T-helper 17 cell (primary cell): ENCODE results near the gene LHX5. TPM values are rescaled to one million over a fixed set of nuclear protein-coding genes. Genes with fewer than 3 reads are reported as not detected.

Source experiments
- ATAC-seq: fragments of 150-1000 bp; cut with Tn5 transposase; 2 replicates; pipeline ENCODE4 v1.10.0; 2021; ENCODE audit warnings: mild to moderate bottlenecking, moderate library complexity
- DNase-seq, 3 donors: peaks; one replicate each; pipeline versions ENCODE4 v3.0.0 to v3.0.0-alpha.2; 2020 to 2021
- H3K9me3 ChIP-seq: one replicate; pipeline ENCODE4 v1.7.0; 2013; ENCODE audit warnings: low read length, mild to moderate bottlenecking; ENCODE audit not compliant: control insufficient read depth, poor library complexity, severe bottlenecking
- H3K27ac Mint-ChIP-seq: one replicate; pipeline ENCODE4 v1.8.0; 2022; ENCODE audit warnings: mild to moderate bottlenecking, moderate library complexity, mixed read lengths
- H3K27me3 Mint-ChIP-seq: one replicate; pipeline ENCODE4 v1.8.0; 2022; ENCODE audit warnings: mixed read lengths
- H3K36me3 Mint-ChIP-seq: one replicate; pipeline ENCODE4 v1.8.0; 2022; ENCODE audit warnings: low read depth, mixed read lengths
- H3K4me1 Mint-ChIP-seq: one replicate; pipeline ENCODE4 v1.8.0; 2022; ENCODE audit warnings: mild to moderate bottlenecking, mixed read lengths
- H3K4me3 Mint-ChIP-seq: one replicate; pipeline ENCODE4 v1.8.0; 2022; ENCODE audit warnings: mild to moderate bottlenecking, moderate library complexity, mixed read lengths
- total RNA-seq, 4 donors: library from RNA in 2 of 4; stranded (reverse) in 2 of 4; gene quantifications; one replicate each; pipeline ENCODE4 v1.2.3 and lab custom pipeline; 2022 to 2026

Gene LHX5
- total RNA-seq, 2 donors from 2014 or later = not detected

GRCh38 chr12:113456199-113456598 lies 15.5 kb downstream of the LHX5 start:
- H3K27ac Mint-ChIP-seq = no peak overlapping the region
- H3K4me1 Mint-ChIP-seq = no peaks in the 10 kb centered on the region
- DNase-seq = no peak

DNA sequence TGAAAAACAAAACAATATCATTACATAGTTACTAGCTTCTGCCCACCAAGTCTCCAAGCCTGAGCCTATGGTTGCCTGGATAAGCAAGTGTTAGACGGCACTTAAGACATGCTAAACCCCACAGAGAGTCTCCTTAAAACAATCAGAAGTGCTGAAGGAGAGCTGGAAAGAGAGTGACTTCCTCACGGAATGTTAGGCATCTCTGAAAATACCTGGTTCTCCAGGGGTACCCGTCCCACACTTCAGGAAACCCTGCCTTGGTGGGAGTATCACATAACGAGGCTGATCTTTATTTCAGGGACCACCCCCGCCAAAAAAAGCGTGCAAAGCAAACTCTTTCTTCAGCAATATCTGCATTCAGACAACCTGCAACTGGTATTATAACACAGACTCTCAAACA lies 18.3 kb downstream of the LHX5 start:
- H3K27ac Mint-ChIP-seq = no peak overlapping the region
- H3K36me3 Mint-ChIP-seq = no peaks in the 10 kb centered on the region
- H3K9me3 ChIP-seq = no peaks in the 10 kb centered on the region
- H3K4me1 Mint-ChIP-seq = no peaks in the 10 kb centered on the region
- ATAC-seq (no peak), DNase-seq (no peak)
- peaks cover 27% of the 10 kb centered on the region for H3K27me3 Mint-ChIP-seq
- no peak overlapping the region for H3K4me3 Mint-ChIP-seq

More at GRCh38 chr12:113456199-113456598, 15.5 kb downstream of the LHX5 start:
- Mint-ChIP-seq H3K36me3 (no peaks in the 10 kb centered on the region), H3K27me3 (peaks cover 49% of the 10 kb centered on the region), H3K4me3 (no peak overlapping the region)
- no peaks in the 10 kb centered on the region for H3K9me3 ChIP-seq
- ATAC-seq = no peak

DNA sequence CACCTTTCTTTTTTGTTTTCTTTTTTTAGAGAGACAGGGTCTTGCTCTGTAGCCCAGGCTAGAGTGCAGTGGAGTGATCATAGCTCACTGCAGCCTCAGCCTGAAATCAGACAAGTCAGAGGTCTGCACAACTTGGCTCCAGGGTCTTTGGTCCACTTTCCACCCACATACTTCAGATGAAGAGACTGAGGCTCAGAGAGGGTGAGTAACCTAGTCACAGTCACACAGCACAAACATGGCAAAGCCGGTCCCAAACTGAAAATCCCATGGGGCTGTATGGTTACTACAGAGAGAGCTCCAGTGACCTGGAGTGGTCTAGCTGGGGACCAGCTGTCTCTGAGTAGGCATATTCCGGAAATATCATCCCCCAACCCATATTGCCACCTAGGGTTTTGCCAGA lies 19.2 kb downstream of the LHX5 start:
- no peak for DNase-seq
- ATAC-seq = no peak
- H3K27ac Mint-ChIP-seq = no peak overlapping the region
- no peak overlapping the region for H3K4me3 Mint-ChIP-seq
- peaks cover 30% of the 10 kb centered on the region for H3K27me3 Mint-ChIP-seq
- H3K9me3 ChIP-seq = no peaks in the 10 kb centered on the region
- H3K4me1 Mint-ChIP-seq = no peaks in the 10 kb centered on the region
- no peaks in the 10 kb centered on the region for H3K36me3 Mint-ChIP-seq

GRCh38 chr12:113449839-113450238 lies 21.8 kb downstream of the LHX5 start:
- Mint-ChIP-seq H3K4me3 (no peak overlapping the region), H3K36me3 (no peaks in the 10 kb centered on the region), H3K27ac (no peak overlapping the region), H3K27me3 (peaks cover 23% of the 10 kb centered on the region), H3K4me1 (no peaks in the 10 kb centered on the region)
- ATAC-seq = no peak
- DNase-seq = no peak
- no peaks in the 10 kb centered on the region for H3K9me3 ChIP-seq

DNA sequence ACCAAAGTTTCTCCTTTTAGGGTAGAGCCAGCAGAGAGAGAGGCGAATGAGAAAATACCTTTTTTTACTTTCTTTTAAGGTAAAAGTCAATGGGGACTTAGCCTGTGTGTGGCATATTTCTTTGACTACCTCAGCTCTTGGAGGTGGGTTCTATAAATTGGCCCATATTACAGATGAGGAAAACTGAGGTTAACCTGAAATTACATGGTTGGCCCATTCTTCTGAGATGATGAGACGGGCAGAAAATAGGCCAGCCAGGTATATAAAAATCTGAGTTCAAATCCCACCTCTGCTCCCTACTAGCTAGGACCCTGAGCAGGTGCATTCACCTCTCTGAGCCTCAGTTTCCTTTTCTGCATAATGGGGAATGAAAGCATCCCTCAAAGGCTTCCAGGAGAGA lies 22.4 kb downstream of the LHX5 start:
- no peaks in the 10 kb centered on the region for H3K4me1 Mint-ChIP-seq
- ATAC-seq = no peak
- no peaks in the 10 kb centered on the region for H3K9me3 ChIP-seq
- H3K4me3 Mint-ChIP-seq = no peak overlapping the region
- H3K36me3 Mint-ChIP-seq = no peaks in the 10 kb centered on the region
- peaks cover 28% of the 10 kb centered on the region for H3K27me3 Mint-ChIP-seq
- no peak overlapping the region for H3K27ac Mint-ChIP-seq
- no peak for DNase-seq

DNA sequence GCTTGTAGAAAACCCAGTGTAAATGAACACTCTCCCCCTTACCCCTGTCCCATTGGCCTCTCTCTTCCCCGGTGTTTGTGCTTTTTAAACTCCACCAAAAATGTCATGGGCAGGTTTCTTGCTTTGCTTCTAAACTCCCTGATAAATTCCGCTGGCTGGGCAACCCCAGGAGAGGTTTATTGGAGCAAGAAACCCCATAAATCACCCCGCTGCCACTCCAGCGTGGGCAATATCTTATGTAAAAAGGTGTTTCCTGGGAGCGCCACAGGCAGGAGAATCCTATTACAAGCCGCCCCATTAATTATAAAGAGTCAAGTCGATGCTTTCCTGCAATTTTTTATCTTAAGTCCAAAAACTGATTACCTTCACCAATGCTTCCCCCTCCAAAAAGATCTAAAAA lies 22.8 kb downstream of the LHX5 start:
- Mint-ChIP-seq H3K36me3 (no peaks in the 10 kb centered on the region), H3K4me1 (no peaks in the 10 kb centered on the region), H3K27me3 (peaks cover 32% of the 10 kb centered on the region), H3K27ac (no peak overlapping the region), H3K4me3 (no peak overlapping the region)
- no peaks in the 10 kb centered on the region for H3K9me3 ChIP-seq
- ATAC-seq (no peak), DNase-seq (no peak)

DNA sequence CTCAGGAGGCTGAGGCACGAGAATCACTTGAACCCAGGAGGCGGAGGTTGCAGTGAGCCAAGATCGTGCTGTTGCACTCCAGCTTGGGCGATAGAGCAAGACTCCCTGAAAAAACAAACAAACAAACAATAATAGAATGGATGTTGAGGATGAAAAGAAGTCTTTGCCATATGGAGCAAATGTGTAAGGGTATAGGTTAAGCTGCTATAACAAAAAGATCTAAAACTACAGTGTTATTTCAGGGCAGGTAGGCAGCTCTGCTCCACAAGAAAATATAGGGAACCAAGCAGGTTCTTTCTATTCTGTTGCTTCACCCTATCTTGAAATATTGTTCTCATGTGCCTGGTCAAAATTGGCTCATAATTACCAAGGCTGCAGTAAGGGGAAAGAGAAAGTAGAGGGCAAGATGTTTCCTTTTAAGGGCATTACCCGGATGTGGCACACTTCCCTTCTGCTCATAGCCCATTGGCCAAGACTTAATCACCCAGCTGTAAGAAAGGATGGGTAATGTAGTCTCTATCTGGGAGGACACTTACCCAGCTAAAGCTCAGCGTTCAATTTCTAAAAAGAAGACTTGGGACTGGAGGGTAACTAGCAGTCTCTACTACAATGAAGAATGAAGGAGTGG lies 26.0 kb downstream of the LHX5 start:
- Mint-ChIP-seq H3K36me3 (no peaks in the 10 kb centered on the region), H3K4me1 (no peaks in the 10 kb centered on the region), H3K4me3 (no peak overlapping the region), H3K27me3 (peaks cover 37% of the 10 kb centered on the region), H3K27ac (no peak overlapping the region)
- ATAC-seq = no peak
- no peaks in the 10 kb centered on the region for H3K9me3 ChIP-seq
- no peak for DNase-seq

GRCh38 chr12:113443030-113443539 lies 28.6 kb downstream of the LHX5 start:
- Mint-ChIP-seq H3K27ac (no peak overlapping the region), H3K4me3 (no peak overlapping the region), H3K27me3 (peaks cover 28% of the 10 kb centered on the region), H3K4me1 (no peaks in the 10 kb centered on the region), H3K36me3 (no peaks in the 10 kb centered on the region)
- ATAC-seq (no peak), DNase-seq (no peak)
- H3K9me3 ChIP-seq = no peaks in the 10 kb centered on the region

DNA sequence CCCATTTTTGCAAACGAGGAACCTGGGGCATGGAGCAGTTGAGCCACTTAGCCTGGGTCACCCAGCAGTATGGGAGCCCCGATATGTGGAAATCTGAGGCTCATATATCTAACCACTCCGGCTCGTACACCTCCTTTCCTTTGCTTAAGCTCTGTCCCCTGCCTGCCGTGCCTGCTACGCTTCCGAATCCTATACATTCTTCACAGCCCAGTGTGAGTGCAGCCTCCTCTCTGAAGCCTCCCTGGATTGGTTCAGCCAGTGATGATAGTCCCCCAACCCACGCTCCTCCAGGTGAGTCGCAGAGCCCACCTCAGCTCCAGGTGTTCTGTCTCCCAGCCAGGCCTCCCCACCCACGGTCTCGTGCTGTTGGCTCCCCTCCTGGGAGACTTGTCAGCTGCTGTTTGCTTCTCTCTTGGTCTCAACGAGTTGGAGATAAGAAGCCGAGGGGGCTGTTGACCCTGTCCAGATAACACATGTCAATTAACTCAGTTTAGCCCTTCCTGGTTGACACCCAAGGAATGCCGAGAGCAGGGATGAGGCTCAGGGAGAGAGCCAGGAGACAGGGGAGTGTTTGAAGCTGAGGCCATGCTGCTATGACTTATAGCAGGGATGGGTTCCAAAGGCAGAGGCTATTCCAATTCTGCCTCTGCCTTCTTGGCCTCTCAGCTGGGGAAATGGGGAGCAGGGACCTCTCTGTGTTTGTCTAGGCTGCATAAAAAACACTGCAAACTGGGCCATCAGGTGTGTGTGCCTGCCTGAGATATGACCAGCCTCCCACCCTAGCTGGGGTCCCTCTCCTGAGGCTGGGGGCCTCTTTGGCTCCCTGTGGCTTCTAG lies 30.5 kb downstream of the LHX5 start:
- Mint-ChIP-seq H3K4me1 (no peaks in the 10 kb centered on the region), H3K27ac (no peak overlapping the region), H3K36me3 (no peaks in the 10 kb centered on the region), H3K4me3 (no peak overlapping the region), H3K27me3 (peaks cover 19% of the 10 kb centered on the region)
- no peaks in the 10 kb centered on the region for H3K9me3 ChIP-seq
- ATAC-seq (no peak), DNase-seq (no peak)

- Mint-ChIP-seq H3K4me1 (no peaks in the 10 kb centered on the region), H3K4me3 (no peak overlapping the region), H3K36me3 (no peaks in the 10 kb centered on the region), H3K27me3 (peaks cover 15% of the 10 kb centered on the region), H3K27ac (no peak overlapping the region)
- ATAC-seq (no peak), DNase-seq (no peak)
- no peaks in the 10 kb centered on the region for H3K9me3 ChIP-seq
Observed at GRCh38 chr12:113440336-113440735, 31.3 kb downstream of the LHX5 start.

DNA sequence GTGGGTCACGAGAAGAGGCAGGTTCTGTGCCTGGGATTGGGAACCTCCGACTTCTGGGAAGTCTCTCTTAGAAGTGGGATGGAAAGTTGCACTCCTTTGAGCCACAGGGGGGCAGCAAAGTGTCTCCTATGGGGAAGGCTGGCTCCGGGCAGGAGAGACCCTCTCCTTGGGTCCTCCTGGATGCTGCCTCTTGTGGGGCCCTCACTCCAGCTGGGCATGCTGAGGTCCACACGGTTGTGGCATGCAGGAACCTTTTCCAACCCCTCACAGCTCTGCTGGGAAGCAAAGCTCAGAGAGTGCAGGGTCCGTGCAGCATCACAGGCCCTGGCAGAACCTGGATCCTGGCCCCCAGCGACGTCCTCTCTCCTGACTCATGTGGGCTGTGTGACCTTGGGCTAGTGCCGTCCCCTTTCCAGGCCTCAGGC lies 32.1 kb downstream of the LHX5 start:
- Mint-ChIP-seq H3K27me3 (peaks cover 12% of the 10 kb centered on the region), H3K4me3 (no peak overlapping the region), H3K36me3 (no peaks in the 10 kb centered on the region), H3K27ac (no peak overlapping the region), H3K4me1 (no peaks in the 10 kb centered on the region)
- H3K9me3 ChIP-seq = no peaks in the 10 kb centered on the region
- ATAC-seq = no peak
- no peak for DNase-seq

DNA sequence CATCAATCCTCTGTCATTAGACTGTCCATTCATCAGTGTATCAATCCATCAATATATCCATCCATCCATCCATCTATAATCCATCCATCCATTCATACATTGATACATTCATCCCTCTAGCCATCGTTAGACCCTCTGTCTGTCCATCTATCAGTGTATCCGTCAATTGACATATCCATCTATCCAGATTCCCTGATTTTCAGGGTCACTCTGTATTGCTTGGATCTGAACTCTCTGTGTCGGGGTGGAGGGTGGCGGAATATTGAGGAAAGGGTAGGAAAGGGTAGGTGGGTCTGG lies 32.4 kb downstream of the LHX5 start:
- peaks cover 8% of the 10 kb centered on the region for H3K27me3 Mint-ChIP-seq
- no peak overlapping the region for H3K27ac Mint-ChIP-seq
- H3K36me3 Mint-ChIP-seq = no peaks in the 10 kb centered on the region
- H3K4me1 Mint-ChIP-seq = no peaks in the 10 kb centered on the region
- no peak overlapping the region for H3K4me3 Mint-ChIP-seq
- DNase-seq (no peak), ATAC-seq (no peak)
- no peaks in the 10 kb centered on the region for H3K9me3 ChIP-seq

DNA sequence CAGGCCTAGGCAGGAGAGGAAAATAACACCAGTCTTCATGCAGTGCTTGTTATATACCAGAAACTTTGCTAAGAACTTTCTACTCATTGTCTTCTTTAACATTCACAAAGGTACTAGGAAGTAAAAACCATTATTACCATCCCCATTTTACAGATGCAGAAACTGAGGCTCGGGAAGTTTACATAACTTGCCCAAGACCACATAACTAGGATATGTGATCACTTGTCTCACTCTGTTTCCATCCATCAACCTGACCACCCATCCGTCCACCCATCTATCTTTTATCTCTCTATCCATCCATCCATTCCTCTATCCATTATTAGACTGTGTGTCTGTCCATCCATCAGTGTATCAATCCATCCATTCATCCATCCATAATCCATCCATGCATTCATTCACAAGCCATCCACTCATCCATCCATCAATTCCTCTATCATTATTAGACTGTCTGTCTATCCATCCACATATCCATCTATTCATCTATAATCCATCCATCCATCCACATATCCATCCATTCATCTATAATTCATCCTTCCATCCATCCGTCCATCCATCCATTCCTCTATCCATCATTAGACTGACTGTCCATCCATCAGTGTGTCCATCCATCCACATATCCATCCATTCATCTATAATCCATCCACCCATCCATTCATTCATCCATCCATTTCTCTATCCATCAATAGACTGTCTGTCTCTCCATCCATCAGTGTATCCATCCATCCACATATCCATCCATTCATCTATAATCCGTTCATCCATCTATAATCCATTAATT lies 33.0 kb downstream of the LHX5 start:
- no peak overlapping the region for H3K27ac Mint-ChIP-seq
- peaks cover 4% of the 10 kb centered on the region for H3K27me3 Mint-ChIP-seq
- H3K4me3 Mint-ChIP-seq = no peak overlapping the region
- DNase-seq = no peak
- no peaks in the 10 kb centered on the region for H3K9me3 ChIP-seq
- H3K36me3 Mint-ChIP-seq = no peaks in the 10 kb centered on the region
- no peaks in the 10 kb centered on the region for H3K4me1 Mint-ChIP-seq
- ATAC-seq = no peak
